SK-N-MC (cell line): ENCODE measurements around the gene MIEF2.

Experiments used
- EZH2 ChIP-seq: fragments of 200-600 bp; sonication (generic); IDR thresholded peaks from one replicate; pipeline ENCODE4 v1.6.1; 2017; ENCODE audit warnings: antibody characterized with exemption
- FOXP2 ChIP-seq: optimal IDR thresholded peaks from 2 replicates; pipeline ENCODE3; 2011; ENCODE audit warnings: mild to moderate bottlenecking, moderate library complexity; ENCODE audit not compliant: insufficient read depth; ENCODE audit errors: extremely low read length, control extremely low read depth
- POLR2AphosphoS5 ChIP-seq: IDR thresholded peaks from 2 replicates; pipeline ENCODE4 v1.6.1; 2012; ENCODE audit warnings: mild to moderate bottlenecking, low read depth, low read length, borderline replicate concordance

- TF ChIP-seq EZH2 (no peak), POLR2AphosphoS5 (no peak), FOXP2 (no peak)
These were observed 5.4 kb upstream of the MIEF2 start for GRCh38 chr17:18254888-18255649.
